Gastroesophageal sphincter (tissue), 4 donors: ENCODE measurements around the gene CASTOR1. TPM values are rescaled to one million over a fixed set of nuclear protein-coding genes. Genes with fewer than 3 reads are reported as not detected.

ENCODE experiments used
- ATAC-seq: fragments of 150-250 bp; one replicate; pipeline ENCODE4 v1.9.1; 2016; ENCODE audit warnings: mild to moderate bottlenecking, moderate library complexity
- H3K27ac ChIP-seq, 4 donors: fragments of 200-600 bp; sonication (generic) in 3 of 4; 1 replicate in 3 of 4; 2 replicates in 1 of 4; pipeline ENCODE4 v1.5.1; 2016 to 2019
- H3K27me3 ChIP-seq: fragments of 200-600 bp; sonication (generic); one replicate; pipeline ENCODE4 v1.5.1; 2019
- H3K36me3 ChIP-seq, 2 donors: fragments of 200-600 bp; sonication (generic); one replicate each; pipeline ENCODE4 v1.5.1; 2019; ENCODE audit warnings: control low read depth in 1 of 2
- H3K4me1 ChIP-seq, 3 donors: fragments of 200-600 bp; sonication (generic); 1 replicate in 2 of 3; 2 replicates in 1 of 3; pipeline ENCODE4 v1.5.1; 2016 to 2019; ENCODE audit warnings: control low read depth in 2 of 3
- H3K4me3 ChIP-seq, 2 donors: fragments of 200-600 bp; sonication (generic); one replicate each; pipeline ENCODE4 v1.5.1; 2019; ENCODE audit warnings: mild to moderate bottlenecking in 1 of 2, moderate library complexity in 1 of 2
- H3K9me3 ChIP-seq, 3 donors: fragments of 200-600 bp; sonication (generic); one replicate each; pipeline ENCODE4 v1.5.1; 2017 to 2019; ENCODE audit warnings: control low read depth in 2 of 3
- CTCF ChIP-seq, 4 experiments: fragments of 200-600 bp in 2 of 4; fragments of 450-650 bp in 2 of 4; sonication (generic) in 1 of 4; IDR thresholded peaks; one replicate each; pipeline ENCODE4 v1.5.1; 2017 to 2019; ENCODE audit warnings: antibody characterized with exemption in 4 of 4, mild to moderate bottlenecking in 2 of 4, moderate library complexity in 2 of 4
- EP300 ChIP-seq: sonication (generic); formaldehyde crosslinking; IDR thresholded peaks from one replicate; pipeline ENCODE4 v1.6.1; 2017; ENCODE audit warnings: antibody characterized with exemption, mild to moderate bottlenecking
- POLR2A ChIP-seq, 2 donors: fragments of 450-650 bp; IDR thresholded peaks; one replicate each; pipeline ENCODE4 v1.6.1; 2017; ENCODE audit warnings: antibody characterized with exemption in 2 of 2, mild to moderate bottlenecking in 2 of 2, moderate library complexity in 1 of 2
- POLR2AphosphoS5 ChIP-seq: sonication (generic); formaldehyde crosslinking; IDR thresholded peaks from one replicate; pipeline ENCODE4 v1.6.1; 2017; ENCODE audit warnings: antibody characterized with exemption
- WGBS, 2 donors: methylation state at CpG; one replicate each; pipeline ENCODE4 v1.1.5; 2018; ENCODE audit warnings: low coverage in 1 of 2; 5-methylcytosine and 5-hydroxymethylcytosine counted together
- total RNA-seq, 4 donors: library from RNA; depleted of rRNA; stranded (reverse); fragments of >200 nt; gene quantifications; one replicate each; pipeline ENCODE4 v1.1.0, GENCODE V29; 2016

Gene CASTOR1
- total RNA-seq, 4 donors from 2014 or later = 12.9 to 17.1 (median 16.2) TPM

- TF ChIP-seq EP300 = no peak
- no peak for TF ChIP-seq POLR2AphosphoS5
- TF ChIP-seq POLR2A (IDR thresholded peaks at IDR 0.05) = no peak
- TF ChIP-seq CTCF (IDR thresholded peaks at IDR 0.05) = no peak
- WGBS, 2 donors = no CpG with 5 or more reads among the region's 7 CpGs
- Histone ChIP-seq H3K4me1 (peaks cover 0 to 22% (median 9%) of the 10 kb centered on the region in 3 donors), H3K9me3 (no peaks in the 10 kb centered on the region), H3K36me3 (peaks cover 0 to 44% of the 10 kb centered on the region in 2 donors), H3K4me3 (no peak overlapping the region), H3K27ac (no peak overlapping the region), H3K27me3 (no peaks in the 10 kb centered on the region)
- no peak for ATAC-seq
These were observed 6.7 kb downstream of the CASTOR1 start for GRCh38 chr22:30282616-30283046.

GRCh38 chr22:30280505-30280904 is 8.8 kb downstream of the CASTOR1 start:
- no peak overlapping the region for H3K27ac ChIP-seq
- no peak for TF ChIP-seq CTCF (IDR thresholded peaks at IDR 0.05)
- no peak for TF ChIP-seq POLR2A (IDR thresholded peaks at IDR 0.05)
- no peak for TF ChIP-seq EP300
- no peak for TF ChIP-seq POLR2AphosphoS5
- WGBS, 2 donors = 47 to 57% methylated on average over 5 to 8 of the region's 8 CpGs
- peaks cover 0 to 10% (median 5%) of the 10 kb centered on the region in 3 donors for H3K4me1 ChIP-seq
- no peaks in the 10 kb centered on the region for H3K27me3 ChIP-seq
- H3K9me3 ChIP-seq = no peaks in the 10 kb centered on the region
- peaks cover 0 to 24% of the 10 kb centered on the region in 2 donors for H3K36me3 ChIP-seq
- no peak overlapping the region for H3K4me3 ChIP-seq
- no peak for ATAC-seq

DNA sequence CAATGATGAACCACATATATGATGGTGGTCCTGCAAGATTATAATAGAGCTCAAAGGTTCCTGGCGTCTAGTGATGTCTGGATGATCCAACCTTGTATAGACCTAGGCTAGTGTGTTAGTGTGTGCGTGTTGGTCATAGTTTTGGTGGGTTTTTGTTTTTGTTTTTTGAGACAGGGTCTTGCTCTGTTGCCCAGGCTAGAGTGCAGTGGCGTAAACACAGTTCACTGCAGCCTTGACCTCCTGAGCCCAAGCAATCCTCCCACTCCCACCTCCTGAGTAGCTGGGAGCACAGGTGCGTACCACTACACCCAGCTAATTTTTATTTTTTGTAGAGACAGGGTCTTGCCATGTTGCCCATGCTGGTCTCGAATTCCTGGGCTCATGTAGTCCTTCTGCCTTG is 9.4 kb downstream of the CASTOR1 start:
- Histone ChIP-seq H3K36me3 (peaks cover 0 to 18% of the 10 kb centered on the region in 2 donors), H3K4me3 (no peak overlapping the region), H3K27me3 (no peaks in the 10 kb centered on the region), H3K4me1 (peaks cover 0 to 10% (median 5%) of the 10 kb centered on the region in 3 donors), H3K9me3 (no peaks in the 10 kb centered on the region), H3K27ac (no peak overlapping the region)
- WGBS, 2 donors = 79 to 83% methylated on average over 3 of the region's 5 CpGs
- no peak for TF ChIP-seq POLR2AphosphoS5
- TF ChIP-seq CTCF (IDR thresholded peaks at IDR 0.05) = no peak
- no peak for TF ChIP-seq POLR2A (IDR thresholded peaks at IDR 0.05)
- no peak for TF ChIP-seq EP300
- no peak for ATAC-seq

GRCh38 chr22:30279046-30279788 is 10.1 kb downstream of the CASTOR1 start:
- WGBS, 2 donors = 53% methylated on average over 4 of the region's 16 CpGs; no CpG with 5 or more reads in 1 of the 2 donors
- Histone ChIP-seq H3K27me3 (no peaks in the 10 kb centered on the region), H3K36me3 (peaks cover 0 to 11% of the 10 kb centered on the region in 2 donors), H3K4me3 (no peak overlapping the region), H3K9me3 (no peaks in the 10 kb centered on the region), H3K4me1 (peaks cover 0 to 10% (median 5%) of the 10 kb centered on the region in 3 donors), H3K27ac (no peak overlapping the region)
- ATAC-seq = peak; percentile 56
- no peak for TF ChIP-seq POLR2A (IDR thresholded peaks at IDR 0.05)
- TF ChIP-seq CTCF (IDR thresholded peaks at IDR 0.05) = no peak
- TF ChIP-seq POLR2AphosphoS5 = no peak
- TF ChIP-seq EP300 = no peak
